Measurements from ENCODE around the gene NR1H4.
A peak's percentile ranks its signal among the peaks of the same experiment; 100 is the strongest.

GRCh38 chr12:100554608-100555077 is 81.0 kb downstream of the NR1H4 start:
- TF ChIP-seq CTCF (IDR thresholded peaks at IDR 0.05) = peak; percentile 67 to 90 (median 78)
- no peak for TF ChIP-seq POLR2A (IDR thresholded peaks at IDR 0.05)
